SK-N-SH treated with all-trans-retinoic acid at 6 μM for 48 hours (cell line): ENCODE measurements around the gene PTEN.

Source experiments
- ATAC-seq: fragments of 200-7000 bp; cut with Tn5 transposase; 3 replicates; pipeline ENCODE4 v1.9.1; 2020; ENCODE audit warnings: mild to moderate bottlenecking, moderate library complexity
- ARNTL ChIP-seq: fragments of 450-650 bp; formaldehyde crosslinking; IDR thresholded peaks from 2 replicates; pipeline ENCODE4 v1.5.0; 2020; ENCODE audit warnings: low read depth, mild to moderate bottlenecking, moderate library complexity, borderline replicate concordance
- BACH2 ChIP-seq: fragments of 250-450 bp; sonication (Bioruptor Pico); IDR thresholded peaks from 2 replicates; pipeline ENCODE4 v1.9.0; 2021; ENCODE audit warnings: mild to moderate bottlenecking, borderline replicate concordance
- CSDC2 ChIP-seq: fragments of 250-450 bp; sonication (Bioruptor Pico); IDR thresholded peaks from 2 replicates; pipeline ENCODE4 v1.5.0; 2020; ENCODE audit warnings: mild to moderate bottlenecking, moderate library complexity
- CSRNP3 ChIP-seq: fragments of 250-450 bp; sonication (Bioruptor Pico); IDR thresholded peaks from 2 replicates; pipeline ENCODE4 v1.5.1; 2021; ENCODE audit warnings: mild to moderate bottlenecking, moderate library complexity
- ESRRG ChIP-seq: fragments of 250-450 bp; sonication (Bioruptor Pico); IDR thresholded peaks from 2 replicates; pipeline ENCODE4 v1.6.1; 2021; ENCODE audit warnings: mild to moderate bottlenecking
- GLIS3 ChIP-seq: fragments of 250-450 bp; sonication (Bioruptor Pico); IDR thresholded peaks from 2 replicates; pipeline ENCODE4 v1.5.0; 2020; ENCODE audit warnings: mild to moderate bottlenecking, moderate library complexity
- ISL1 ChIP-seq: fragments of 250-450 bp; sonication (Bioruptor Pico); IDR thresholded peaks from 2 replicates; pipeline ENCODE4 v2.1.2; 2022; ENCODE audit warnings: mild to moderate bottlenecking, moderate library complexity
- OSR1 ChIP-seq: fragments of 250-450 bp; sonication (Bioruptor Pico); IDR thresholded peaks from 2 replicates; pipeline ENCODE4 v1.8.0; 2022; ENCODE audit warnings: moderate library complexity, mild to moderate bottlenecking, inconsistent platforms
- POU6F1 ChIP-seq: fragments of 250-450 bp; sonication (Bioruptor Pico); IDR thresholded peaks from 2 replicates; pipeline ENCODE4 v1.8.0; 2021; ENCODE audit warnings: low read depth, mild to moderate bottlenecking, moderate library complexity, borderline replicate concordance
- PPARA ChIP-seq: fragments of 250-450 bp; sonication (Bioruptor Pico); IDR thresholded peaks from 2 replicates; pipeline ENCODE4 v1.5.0; 2020; ENCODE audit warnings: mild to moderate bottlenecking, borderline replicate concordance
- RARB ChIP-seq: fragments of 250-450 bp; sonication (Bioruptor Pico); IDR thresholded peaks from 2 replicates; pipeline ENCODE4 v1.8.0; 2021; ENCODE audit warnings: mild to moderate bottlenecking, moderate library complexity
- SNAI2 ChIP-seq: fragments of 250-450 bp; sonication (Bioruptor Pico); IDR thresholded peaks from 2 replicates; pipeline ENCODE4 v1.5.0; 2020; ENCODE audit warnings: mild to moderate bottlenecking, moderate library complexity
- TCF4 ChIP-seq: fragments of 250-450 bp; sonication (Bioruptor Pico); IDR thresholded peaks from 2 replicates; pipeline ENCODE4 v1.8.0; 2021; ENCODE audit warnings: mild to moderate bottlenecking, moderate library complexity, borderline replicate concordance
- TOX ChIP-seq: fragments of 250-450 bp; sonication (Bioruptor Pico); IDR thresholded peaks from 2 replicates; pipeline ENCODE4 v1.8.0; 2021; ENCODE audit warnings: mild to moderate bottlenecking, moderate library complexity, borderline replicate concordance
- TSHZ2 ChIP-seq: fragments of 250-450 bp; sonication (Bioruptor Pico); IDR thresholded peaks from 2 replicates; pipeline ENCODE4 v1.5.0; 2020; ENCODE audit warnings: mild to moderate bottlenecking, moderate library complexity
- ZC3H10 ChIP-seq: fragments of 250-450 bp; sonication (Bioruptor Pico); IDR thresholded peaks from 2 replicates; pipeline ENCODE4 v1.5.1; 2021; ENCODE audit warnings: mild to moderate bottlenecking, moderate library complexity
- ZFP30 ChIP-seq: fragments of 450-650 bp; formaldehyde crosslinking; IDR thresholded peaks from 2 replicates; pipeline ENCODE4 v1.5.0; 2022; ENCODE audit warnings: mild to moderate bottlenecking, moderate library complexity
- ZNF70 ChIP-seq: fragments of 450-650 bp; formaldehyde crosslinking; IDR thresholded peaks from 2 replicates; pipeline ENCODE4 v1.5.0; 2020; ENCODE audit warnings: mild to moderate bottlenecking, moderate library complexity
- ZNF8 ChIP-seq: fragments of 450-650 bp; formaldehyde crosslinking; IDR thresholded peaks from 2 replicates; pipeline ENCODE4 v1.5.0; 2020; ENCODE audit warnings: mild to moderate bottlenecking, moderate library complexity
- TF ChIP-seq, protein P1 (sequence below): fragments of 250-450 bp; sonication (Bioruptor Pico); IDR thresholded peaks from 2 replicates; pipeline ENCODE4 v1.5.1; 2020; ENCODE audit warnings: low read depth, mild to moderate bottlenecking, moderate library complexity
- TF ChIP-seq, protein P2 (sequence below): fragments of 250-450 bp; sonication (Bioruptor Pico); IDR thresholded peaks from 2 replicates; pipeline ENCODE4 v1.8.0; 2020; ENCODE audit warnings: mild to moderate bottlenecking, moderate library complexity, borderline replicate concordance

The PTEN gene

GRCh38 chr10:87920538-87920937 is 57.1 kb downstream of the PTEN start:
- TF ChIP-seq POU6F1 (CRISPR knock-in tag) (no peak), ZC3H10 (CRISPR knock-in tag) (no peak), ZNF70 (CRISPR knock-in tag) (no peak), CSRNP3 (CRISPR knock-in tag) (no peak), PPARA (CRISPR knock-in tag) (no peak), TSHZ2 (CRISPR knock-in tag) (no peak), OSR1 (CRISPR knock-in tag) (no peak), ZFP30 (CRISPR knock-in tag) (no peak), CSDC2 (no peak), ARNTL (CRISPR knock-in tag) (no peak), TOX (CRISPR knock-in tag) (no peak), ESRRG (CRISPR knock-in tag) (no peak), BACH2 (CRISPR knock-in tag) (no peak), TCF4 (no peak), SNAI2 (no peak), RARB (CRISPR knock-in tag) (no peak), ZNF8 (CRISPR knock-in tag) (no peak)
- TF ChIP-seq, protein P1, sequence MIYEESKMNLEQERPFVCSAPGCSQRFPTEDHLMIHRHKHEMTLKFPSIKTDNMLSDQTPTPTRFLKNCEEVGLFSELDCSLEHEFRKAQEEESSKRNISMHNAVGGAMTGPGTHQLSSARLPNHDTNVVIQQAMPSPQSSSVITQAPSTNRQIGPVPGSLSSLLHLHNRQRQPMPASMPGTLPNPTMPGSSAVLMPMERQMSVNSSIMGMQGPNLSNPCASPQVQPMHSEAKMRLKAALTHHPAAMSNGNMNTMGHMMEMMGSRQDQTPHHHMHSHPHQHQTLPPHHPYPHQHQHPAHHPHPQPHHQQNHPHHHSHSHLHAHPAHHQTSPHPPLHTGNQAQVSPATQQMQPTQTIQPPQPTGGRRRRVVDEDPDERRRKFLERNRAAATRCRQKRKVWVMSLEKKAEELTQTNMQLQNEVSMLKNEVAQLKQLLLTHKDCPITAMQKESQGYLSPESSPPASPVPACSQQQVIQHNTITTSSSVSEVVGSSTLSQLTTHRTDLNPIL (CRISPR knock-in tag) = no peak
- TF ChIP-seq, protein P2, sequence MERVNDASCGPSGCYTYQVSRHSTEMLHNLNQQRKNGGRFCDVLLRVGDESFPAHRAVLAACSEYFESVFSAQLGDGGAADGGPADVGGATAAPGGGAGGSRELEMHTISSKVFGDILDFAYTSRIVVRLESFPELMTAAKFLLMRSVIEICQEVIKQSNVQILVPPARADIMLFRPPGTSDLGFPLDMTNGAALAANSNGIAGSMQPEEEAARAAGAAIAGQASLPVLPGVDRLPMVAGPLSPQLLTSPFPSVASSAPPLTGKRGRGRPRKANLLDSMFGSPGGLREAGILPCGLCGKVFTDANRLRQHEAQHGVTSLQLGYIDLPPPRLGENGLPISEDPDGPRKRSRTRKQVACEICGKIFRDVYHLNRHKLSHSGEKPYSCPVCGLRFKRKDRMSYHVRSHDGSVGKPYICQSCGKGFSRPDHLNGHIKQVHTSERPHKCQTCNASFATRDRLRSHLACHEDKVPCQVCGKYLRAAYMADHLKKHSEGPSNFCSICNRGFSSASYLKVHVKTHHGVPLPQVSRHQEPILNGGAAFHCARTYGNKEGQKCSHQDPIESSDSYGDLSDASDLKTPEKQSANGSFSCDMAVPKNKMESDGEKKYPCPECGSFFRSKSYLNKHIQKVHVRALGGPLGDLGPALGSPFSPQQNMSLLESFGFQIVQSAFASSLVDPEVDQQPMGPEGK (CRISPR knock-in tag) = no peak
- no peak for ATAC-seq

DNA sequence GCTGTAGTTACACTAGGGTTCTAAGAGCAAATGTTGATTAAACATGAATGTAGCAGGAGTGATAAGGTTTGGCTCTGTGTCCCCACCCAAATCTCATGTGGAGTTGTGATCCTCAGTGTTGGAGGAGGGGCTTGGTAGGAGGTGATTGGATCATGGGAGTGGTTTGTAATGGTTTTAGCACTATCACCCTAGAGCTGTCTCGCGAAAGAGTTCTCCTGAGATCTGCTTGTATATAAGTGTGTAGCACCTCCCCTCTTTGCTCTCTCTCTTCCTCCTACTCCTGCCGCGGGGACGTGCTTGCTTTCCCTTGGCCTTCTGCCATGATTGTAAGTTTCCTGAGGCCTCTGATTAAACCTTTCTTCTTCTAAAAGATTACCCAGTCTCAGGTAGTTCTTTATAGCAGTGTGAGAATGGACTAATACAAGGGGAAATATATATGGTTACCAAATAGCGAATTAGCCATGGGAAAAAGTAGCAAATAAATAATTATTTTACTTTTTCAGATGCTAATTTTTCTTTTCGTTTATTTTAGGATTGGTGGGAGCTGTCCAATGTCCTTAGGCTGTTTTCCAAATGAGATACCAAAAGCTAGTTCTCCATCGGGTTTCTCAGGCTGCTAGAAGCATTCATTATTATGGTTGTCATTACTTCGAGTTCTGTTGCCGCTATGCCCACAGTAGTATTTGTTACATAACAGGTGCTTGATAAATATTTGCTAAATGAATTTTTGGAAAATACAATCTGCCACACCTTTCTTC is 58.7 kb downstream of the PTEN start:
- no peak for ATAC-seq
- TF ChIP-seq GLIS3 (CRISPR knock-in tag) = no peak
- TF ChIP-seq ARNTL (CRISPR knock-in tag) = no peak
- no peak for TF ChIP-seq BACH2 (CRISPR knock-in tag)
- no peak for TF ChIP-seq PPARA (CRISPR knock-in tag)
- no peak for TF ChIP-seq CSRNP3 (CRISPR knock-in tag)
- no peak for TF ChIP-seq ISL1 (CRISPR knock-in tag)
- TF ChIP-seq SNAI2 = no peak
- TF ChIP-seq ZC3H10 (CRISPR knock-in tag) = no peak
- TF ChIP-seq TOX (CRISPR knock-in tag) = no peak
